OCI-LY7 (cell line): ENCODE data around the gene RPRD1B. TPM values are rescaled to one million over a fixed set of nuclear protein-coding genes. Genes with fewer than 3 reads are reported as not detected.

ENCODE experiments used
- BruUV-seq: library from RNA; stranded (reverse); fragments of 400-500 nt; replicated peaks from 2 replicates; lab custom pipeline; 2021; lab: Mats Ljungman, UMichigan
- CTCF ChIA-PET: fragments of 300-600 bp; sonication (Branson Sonifier 250); formaldehyde crosslinking; loops from one replicate; lab custom pipeline; 2022; ENCODE audit warnings: antibody characterized with exemption; ENCODE audit not compliant: unreplicated experiment; lab: Charles Lee
- POLR2A ChIA-PET: fragments of 300-600 bp; sonication (Branson Sonifier 250); formaldehyde crosslinking; loops from one replicate; lab custom pipeline; 2022; ENCODE audit warnings: antibody characterized with exemption; lab: Charles Lee
- DNase-seq: peaks from one replicate; pipeline ENCODE4 v3.0.0-alpha.2; 2015; ENCODE audit warnings: low spot score
- H2AFZ ChIP-seq: fragments of 200-600 bp; sonication (generic), shearing (Covaris generic); 2 replicates; pipeline ENCODE4 v1.6.1; 2014; ENCODE audit warnings: mild to moderate bottlenecking, antibody characterized with exemption, low read length, moderate library complexity
- H3K27ac ChIP-seq: fragments of 200-600 bp; sonication (generic); 2 replicates; pipeline ENCODE4 v1.5.1; 2014; ENCODE audit warnings: mixed run types, low read depth, mild to moderate bottlenecking, moderate library complexity, low read length, inconsistent platforms; ENCODE audit not compliant: poor library complexity, severe bottlenecking
- H3K36me3 ChIP-seq: fragments of 200-600 bp; sonication (generic); 2 replicates; pipeline ENCODE4 v1.6.1; 2014; ENCODE audit warnings: mild to moderate bottlenecking, antibody characterized with exemption, low read length, moderate library complexity, mixed read lengths; ENCODE audit not compliant: insufficient read depth
- H3K4me1 ChIP-seq: fragments of 200-600 bp; sonication (generic); 2 replicates; pipeline ENCODE4 v1.5.1; 2014; ENCODE audit warnings: mild to moderate bottlenecking, low read length; ENCODE audit not compliant: insufficient read depth, poor library complexity, severe bottlenecking
- H3K4me2 ChIP-seq: fragments of 200-600 bp; sonication (generic); 2 replicates; pipeline ENCODE4 v1.6.1; 2014; ENCODE audit warnings: mild to moderate bottlenecking, low read length
- H3K4me3 ChIP-seq: fragments of 200-600 bp; sonication (generic); 2 replicates; pipeline ENCODE4 v1.5.1; 2014; ENCODE audit warnings: mild to moderate bottlenecking, low read depth, low read length; ENCODE audit not compliant: poor library complexity, severe bottlenecking
- H3K79me2 ChIP-seq: fragments of 200-600 bp; sonication (generic); 2 replicates; pipeline ENCODE4 v1.6.1; 2016; ENCODE audit warnings: low read depth, mild to moderate bottlenecking, low read length, moderate library complexity, mixed read lengths; ENCODE audit not compliant: insufficient read depth
- H3K9me2 ChIP-seq: fragments of 200-600 bp; sonication (generic); 2 replicates; pipeline ENCODE4 v1.6.1; 2016; ENCODE audit warnings: mild to moderate bottlenecking, low read length, mixed read lengths; ENCODE audit not compliant: insufficient read depth
- H3K9me3 ChIP-seq: fragments of 200-600 bp; sonication (generic); 2 replicates; pipeline ENCODE4 v1.6.1; 2014; ENCODE audit warnings: mild to moderate bottlenecking, mixed run types, low read length, mixed read lengths
- H4K20me1 ChIP-seq: fragments of 200-600 bp; sonication (generic); 2 replicates; pipeline ENCODE4 v1.6.1; 2014; ENCODE audit warnings: mild to moderate bottlenecking, antibody characterized with exemption, low read length, moderate library complexity, mixed read lengths; ENCODE audit not compliant: insufficient read depth
- EZH2phosphoT487 ChIP-seq: fragments of 200-600 bp; sonication (generic); IDR thresholded peaks from 2 replicates; pipeline ENCODE4 v1.6.1; 2018; ENCODE audit warnings: low read depth, borderline replicate concordance, mild to moderate bottlenecking, mixed run types, antibody characterized with exemption, low read length, moderate library complexity, mixed read lengths
- intact Hi-C: fragments of 100-400 bp; cut with micrococcal nuclease; formaldehyde crosslinking; loops from one replicate; pipeline ENCODE4 v1.10.0; 2022; ENCODE audit not compliant: unreplicated experiment
- total RNA-seq, 2 experiments: library from RNA; depleted of rRNA in 1 of 2; stranded (reverse); fragments of >200 nt in 1 of 2; shearing (Covaris generic) in 1 of 2; gene quantifications; 2 replicates each; pipeline ENCODE4 v1.2.3, GENCODE V29; 2014 to 2022
- TF ChIP-seq, protein P1 (sequence below): fragments of 200-600 bp; sonication (generic); conservative IDR thresholded peaks from 2 replicates; pipeline ENCODE4 v1.5.1; 2014; ENCODE audit warnings: mild to moderate bottlenecking, antibody characterized with exemption, low read length, moderate library complexity, mixed read lengths

The RPRD1B gene
- total RNA-seq, 2 experiments from 2014 or later = 45.6 to 67.9 TPM

DNA sequence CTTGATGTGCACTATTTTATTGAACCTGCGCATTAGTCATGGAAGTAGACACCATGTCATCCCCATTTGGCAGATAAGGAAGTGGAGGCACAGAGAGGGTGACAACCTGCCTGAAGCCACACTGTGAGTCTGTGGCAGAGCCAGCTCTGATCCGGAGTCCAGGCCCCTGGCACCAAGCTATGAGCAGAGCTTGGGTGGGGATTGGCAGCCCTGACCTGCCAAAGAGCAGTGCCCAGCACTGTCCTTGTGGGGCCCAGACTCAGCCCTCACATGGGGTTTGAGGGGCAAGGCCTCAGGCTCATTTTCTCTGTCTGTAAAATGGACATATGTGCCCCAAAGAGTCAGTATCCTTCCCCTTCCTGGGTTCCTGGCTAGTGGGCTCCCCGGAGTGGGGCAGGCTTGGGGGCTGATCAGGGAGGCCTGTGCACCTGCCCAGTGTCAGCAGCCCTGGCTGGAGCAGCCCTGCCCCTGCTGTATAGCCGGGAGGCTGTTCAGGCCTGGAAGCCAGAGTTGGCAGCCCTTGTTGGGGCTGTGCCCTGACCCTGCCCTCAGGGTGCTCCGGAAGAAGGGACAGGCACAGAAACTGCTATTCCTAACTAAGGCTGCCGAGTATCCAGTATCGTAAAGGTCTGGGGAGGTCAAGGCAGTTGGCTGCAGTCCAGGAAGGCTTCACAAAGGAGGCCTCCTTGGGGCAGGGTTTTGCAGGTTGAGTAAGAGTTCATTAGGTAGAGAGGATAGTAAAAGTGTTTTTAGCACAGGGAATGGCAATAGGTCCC is 92.8 kb downstream of the RPRD1B start:
- no peak for DNase-seq
- ChIA-PET POLR2A (no interaction called here), CTCF (no interaction called here)
- Histone ChIP-seq H3K4me3 (no peak overlapping the region), H3K9me2 (no peaks in the 10 kb centered on the region), H2AFZ (no peak overlapping the region), H3K9me3 (no peaks in the 10 kb centered on the region), H3K36me3 (no peaks in the 10 kb centered on the region), H3K4me1 (no peaks in the 10 kb centered on the region), H3K4me2 (no peak overlapping the region), H4K20me1 (no peaks in the 10 kb centered on the region), H3K79me2 (no peaks in the 10 kb centered on the region), H3K27ac (no peak overlapping the region)
- BruUV-seq = no TSS peak
- TF ChIP-seq EZH2phosphoT487 = no peak
- TF ChIP-seq, protein P1, sequence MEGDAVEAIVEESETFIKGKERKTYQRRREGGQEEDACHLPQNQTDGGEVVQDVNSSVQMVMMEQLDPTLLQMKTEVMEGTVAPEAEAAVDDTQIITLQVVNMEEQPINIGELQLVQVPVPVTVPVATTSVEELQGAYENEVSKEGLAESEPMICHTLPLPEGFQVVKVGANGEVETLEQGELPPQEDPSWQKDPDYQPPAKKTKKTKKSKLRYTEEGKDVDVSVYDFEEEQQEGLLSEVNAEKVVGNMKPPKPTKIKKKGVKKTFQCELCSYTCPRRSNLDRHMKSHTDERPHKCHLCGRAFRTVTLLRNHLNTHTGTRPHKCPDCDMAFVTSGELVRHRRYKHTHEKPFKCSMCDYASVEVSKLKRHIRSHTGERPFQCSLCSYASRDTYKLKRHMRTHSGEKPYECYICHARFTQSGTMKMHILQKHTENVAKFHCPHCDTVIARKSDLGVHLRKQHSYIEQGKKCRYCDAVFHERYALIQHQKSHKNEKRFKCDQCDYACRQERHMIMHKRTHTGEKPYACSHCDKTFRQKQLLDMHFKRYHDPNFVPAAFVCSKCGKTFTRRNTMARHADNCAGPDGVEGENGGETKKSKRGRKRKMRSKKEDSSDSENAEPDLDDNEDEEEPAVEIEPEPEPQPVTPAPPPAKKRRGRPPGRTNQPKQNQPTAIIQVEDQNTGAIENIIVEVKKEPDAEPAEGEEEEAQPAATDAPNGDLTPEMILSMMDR = no peak
- intact Hi-C loops = no loop called here

- H2AFZ ChIP-seq = no peak overlapping the region
- H3K79me2 ChIP-seq = no peaks in the 10 kb centered on the region
- H3K4me3 ChIP-seq = no peak overlapping the region
- CTCF ChIA-PET = no interaction called here
- POLR2A ChIA-PET = no interaction called here
- no peak for DNase-seq
- no peaks in the 10 kb centered on the region for H3K9me3 ChIP-seq
- H3K4me2 ChIP-seq = no peak overlapping the region
- no TSS peak for BruUV-seq
- no peaks in the 10 kb centered on the region for H4K20me1 ChIP-seq
- H3K4me1 ChIP-seq = no peaks in the 10 kb centered on the region
- no peak overlapping the region for H3K27ac ChIP-seq
- H3K9me2 ChIP-seq = no peaks in the 10 kb centered on the region
- intact Hi-C loops = no loop called here
- H3K36me3 ChIP-seq = no peaks in the 10 kb centered on the region
- no peak for TF ChIP-seq EZH2phosphoT487
- TF ChIP-seq, protein P1 = no peak
Measured at GRCh38 chr20:38126932-38127621, 93.5 kb downstream of the RPRD1B start.
